ENCODE data around the gene PHLPP1.
"Not testable (repeated sequence)": the region's sequence is repeated elsewhere in the genome, so short reads cannot be mapped to it uniquely, and the experiment has no call there.

The PHLPP1 gene

DNA sequence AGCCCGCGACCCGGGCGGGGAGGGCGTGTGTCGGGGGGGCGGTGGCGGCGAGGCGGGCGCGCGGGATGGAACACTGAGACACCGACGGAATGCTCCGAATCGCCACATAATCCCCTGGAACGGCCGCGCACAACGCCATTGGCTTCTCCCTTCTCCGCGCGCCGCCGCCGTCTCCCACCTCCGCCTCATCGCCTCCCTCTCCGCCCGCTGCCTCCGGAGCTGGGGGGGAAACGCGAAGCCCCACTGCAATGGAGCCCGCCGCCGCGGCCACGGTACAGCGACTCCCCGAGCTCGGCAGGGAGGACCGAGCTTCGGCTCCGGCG is at the start of gene PHLPP1:
PHLPP1 (plus strand) TSS at position 106 of the 323 bp plus-strand sequence; CDS start at position 249, 143 bp downstream.
- no peak for DNase-seq (ENCODE audit: low read depth in 3 of 3)

DNA sequence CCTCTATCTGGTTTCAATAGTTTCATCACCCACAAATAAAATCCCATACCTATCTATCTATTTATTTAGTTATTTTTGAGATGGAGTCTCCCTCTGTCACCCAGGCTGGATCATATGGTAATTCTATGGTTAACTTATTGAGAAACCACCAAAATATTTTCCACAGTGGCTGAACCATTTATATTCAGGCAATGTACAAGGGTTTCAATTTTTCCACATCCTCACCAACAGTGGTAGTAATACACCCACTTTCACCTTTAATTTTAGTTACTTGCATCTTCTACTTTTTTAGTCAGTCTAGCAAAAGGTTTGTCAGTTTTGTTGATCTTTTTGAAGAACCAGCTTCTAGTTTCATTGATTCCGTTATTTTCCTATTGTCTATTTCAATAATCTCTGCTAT is 46.1 kb upstream of the PHLPP1 start:
- DNase-seq (ENCODE audit: low read depth in 3 of 3), result no peak

DNA sequence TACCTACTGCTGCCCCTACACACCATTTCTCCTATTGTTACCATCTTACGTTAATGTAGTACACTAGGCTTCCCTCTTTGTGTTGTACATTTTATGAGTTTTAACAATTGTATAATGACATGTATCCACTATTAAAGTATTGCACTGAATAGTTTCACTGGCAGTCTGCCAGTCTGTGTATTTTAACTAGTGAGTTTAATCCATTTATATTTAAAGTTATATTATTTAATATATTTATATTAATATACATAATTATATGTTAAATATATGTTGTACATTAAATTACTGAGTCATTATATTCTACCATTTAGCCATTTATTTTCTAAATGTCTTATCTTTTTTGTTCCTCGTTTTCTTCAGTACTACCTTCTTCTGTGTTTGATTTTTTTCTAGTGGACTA is 44.8 kb upstream of the PHLPP1 start:
- DNase-seq (ENCODE audit: low read depth in 3 of 3), result no peak

DNA sequence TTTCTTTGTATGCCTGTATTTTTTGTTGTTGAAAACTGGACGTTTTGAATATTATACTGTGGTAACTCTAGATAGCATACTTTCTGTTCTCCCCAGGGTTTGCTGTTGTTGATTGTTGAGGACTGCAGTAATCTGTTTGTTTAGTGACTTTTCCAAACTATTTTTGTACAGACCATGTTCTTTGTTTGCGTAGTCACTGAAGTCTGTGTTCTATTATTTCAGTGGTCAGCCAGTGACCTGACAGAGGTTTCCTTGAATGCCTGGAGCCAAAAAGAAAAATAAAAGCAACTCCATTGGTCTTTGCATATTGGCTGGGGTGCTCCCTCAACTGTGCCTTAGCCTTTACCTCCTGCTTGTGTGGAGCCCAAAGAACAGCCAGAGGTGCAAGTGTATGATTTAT is 42.7 kb upstream of the PHLPP1 start:
- DNase-seq (ENCODE audit: low read depth in 3 of 3), result no peak

DNA sequence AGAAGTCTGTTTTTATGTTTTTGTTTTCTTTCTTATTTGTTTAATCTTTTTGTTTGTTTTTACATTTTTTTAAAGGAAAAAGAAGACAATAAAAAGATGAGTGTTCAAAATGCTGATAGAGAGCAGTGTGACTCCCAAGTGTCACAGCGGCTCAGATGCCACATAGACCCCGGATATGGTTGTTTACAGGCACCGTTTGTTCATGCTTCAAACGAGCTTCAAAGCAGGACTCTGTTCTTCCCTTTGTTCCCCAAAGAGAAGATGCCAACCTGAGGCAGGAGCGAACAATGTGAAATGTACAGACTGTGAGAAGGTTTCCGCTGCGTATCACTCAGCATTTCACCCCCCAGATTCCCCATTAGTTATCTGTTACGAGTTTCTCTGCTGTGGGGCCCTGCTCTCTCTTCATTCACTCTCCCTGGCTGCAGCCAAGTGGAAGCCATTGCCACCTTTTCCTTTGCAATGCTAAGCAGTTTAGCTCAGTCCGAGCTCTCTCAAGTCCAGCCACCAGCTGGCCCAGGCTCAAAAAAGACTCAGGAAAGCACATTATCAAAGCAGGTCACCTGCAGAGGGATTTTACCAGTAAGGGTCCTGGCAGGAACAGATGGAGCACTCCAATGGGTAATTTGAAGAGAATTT is 36.4 kb upstream of the PHLPP1 start:
- DNase-seq (ENCODE audit: low read depth in 3 of 3), result no peak

DNA sequence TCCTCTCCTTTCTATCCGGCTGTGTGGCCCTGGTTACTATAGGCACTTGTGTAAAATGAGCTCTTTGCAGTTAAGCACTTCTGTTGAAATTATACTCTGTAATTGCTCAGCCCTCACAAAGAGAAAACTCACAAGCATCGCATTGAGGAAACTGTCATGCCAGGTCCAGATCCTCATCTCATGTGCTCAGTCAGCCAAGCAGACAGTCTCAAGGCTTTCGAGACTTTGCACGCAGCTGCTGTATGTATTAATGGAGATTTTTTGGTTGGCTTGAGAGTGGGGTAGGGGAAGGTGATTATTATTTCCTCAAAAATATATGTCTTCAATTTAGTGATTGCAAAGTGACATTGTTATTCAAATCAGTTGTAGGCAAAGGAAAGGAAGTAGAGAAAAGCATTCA is 33.0 kb upstream of the PHLPP1 start:
- no peak for DNase-seq (ENCODE audit: low read depth in 3 of 3)

DNA sequence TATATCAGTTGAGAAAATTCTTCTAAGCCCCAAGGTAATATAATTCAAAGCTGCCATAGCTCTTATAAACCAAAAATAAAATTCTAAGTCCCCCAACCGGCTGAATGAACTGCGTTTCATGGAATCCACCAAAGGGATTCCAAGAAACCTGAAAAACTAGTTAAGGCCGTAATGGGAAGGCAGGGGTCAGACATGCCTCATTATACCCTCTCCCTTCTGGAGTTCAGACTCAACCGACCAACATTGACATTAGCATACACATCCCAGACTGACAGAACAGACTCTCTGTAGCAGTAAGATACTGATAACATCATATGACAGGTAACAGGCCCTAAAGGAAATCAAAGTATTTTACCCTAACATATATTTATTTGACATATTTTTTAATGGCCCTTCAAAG is 31.4 kb upstream of the PHLPP1 start:
- no peak for DNase-seq (ENCODE audit: low read depth in 3 of 3)

DNA sequence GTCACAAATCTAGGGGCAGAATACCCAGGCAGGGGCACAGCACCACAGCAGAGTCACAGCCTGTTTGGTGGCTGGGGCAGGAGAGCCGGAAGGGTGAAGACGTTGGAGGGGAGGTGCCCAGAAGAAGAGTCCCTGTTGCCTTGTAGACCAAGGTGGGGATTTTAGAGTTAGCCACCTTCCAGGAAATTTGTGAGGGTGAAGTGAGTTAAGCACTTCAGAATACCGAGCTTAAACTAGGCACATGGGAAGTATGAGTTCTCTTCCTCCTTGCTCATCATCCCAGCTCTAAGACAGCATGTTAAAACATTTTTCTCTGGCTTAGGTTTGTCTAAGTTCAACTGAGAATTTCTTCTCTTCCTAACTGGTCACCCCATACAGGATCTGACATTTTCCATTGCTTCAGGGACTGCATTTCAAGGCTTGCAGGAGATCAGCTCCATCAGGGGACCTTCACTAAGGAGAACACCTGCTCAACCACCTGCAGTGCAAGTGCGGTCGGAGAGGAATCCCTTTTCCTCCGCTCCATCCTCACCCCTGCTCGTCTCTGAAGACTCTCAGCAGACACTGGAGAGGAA is 26.5 kb upstream of the PHLPP1 start:
- DNase-seq (ENCODE audit: low read depth in 3 of 3), result no peak

DNA sequence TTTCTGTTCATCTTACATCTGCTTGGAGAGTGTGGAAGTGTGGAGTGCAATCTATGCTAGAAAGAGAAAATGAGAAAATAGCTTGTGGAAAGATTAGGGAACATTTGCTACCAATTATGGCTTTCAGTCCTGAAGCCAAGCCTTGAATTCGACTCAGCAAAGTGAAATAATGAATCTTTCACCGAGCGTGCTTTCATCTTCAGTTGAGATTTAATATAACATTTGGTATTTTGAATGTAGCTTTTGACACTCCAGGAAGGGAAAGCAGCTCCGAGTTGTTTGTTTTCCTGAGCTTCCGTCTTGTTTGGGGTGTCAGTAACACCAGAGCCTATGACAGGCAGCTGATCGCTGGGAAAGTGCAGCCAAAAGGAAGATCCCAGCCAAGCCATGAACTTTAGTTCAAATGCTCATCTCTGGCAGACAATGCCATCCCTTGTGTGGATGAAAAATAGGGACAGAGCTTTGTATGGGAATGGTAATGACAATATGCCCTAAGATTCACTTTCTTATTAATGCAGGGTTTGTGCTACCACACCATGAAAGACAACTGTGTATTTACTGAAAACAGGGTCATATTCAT is 25.0 kb upstream of the PHLPP1 start:
- no peak for DNase-seq (ENCODE audit: low read depth in 3 of 3)

DNA sequence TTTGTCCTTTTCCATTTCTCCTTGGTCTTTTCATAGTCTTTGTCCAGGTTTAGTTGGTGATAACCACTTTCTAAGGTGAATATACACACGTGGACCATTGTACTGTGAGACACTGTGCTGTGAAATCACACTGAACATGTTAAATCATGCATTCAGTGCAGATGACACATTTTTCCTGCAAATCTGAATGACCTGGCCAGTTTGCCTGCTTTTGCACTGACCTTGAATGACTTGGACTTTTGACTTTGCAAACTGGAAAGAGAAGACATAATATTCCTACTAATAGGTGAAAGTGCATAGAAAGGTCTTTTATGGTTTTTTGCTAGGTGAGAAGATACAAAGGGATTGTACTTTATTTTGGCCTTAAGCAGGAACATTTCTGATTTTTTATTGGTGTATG is 21.7 kb upstream of the PHLPP1 start:
- no peak for DNase-seq (ENCODE audit: low read depth in 3 of 3)

DNA sequence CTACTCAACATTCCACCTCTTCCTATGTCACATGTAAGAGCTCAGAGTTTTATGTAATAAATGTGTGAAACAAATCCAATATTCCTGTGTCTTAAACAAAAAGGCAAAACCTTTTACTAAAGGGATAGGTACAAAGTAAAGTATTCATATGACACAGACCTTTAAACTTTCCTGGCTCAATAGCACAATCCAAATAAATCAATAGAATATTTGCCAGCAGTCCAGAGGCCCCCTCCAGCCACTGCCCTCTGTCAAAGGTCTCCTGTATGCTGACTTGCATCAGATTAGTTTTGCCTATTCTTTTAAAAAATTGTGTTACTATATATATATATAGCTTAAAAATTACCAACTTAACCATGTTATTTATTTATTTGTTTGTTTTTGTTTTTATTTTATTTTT is 17.7 kb upstream of the PHLPP1 start:
- DNase-seq (ENCODE audit: low read depth in 3 of 3), result no peak

DNA sequence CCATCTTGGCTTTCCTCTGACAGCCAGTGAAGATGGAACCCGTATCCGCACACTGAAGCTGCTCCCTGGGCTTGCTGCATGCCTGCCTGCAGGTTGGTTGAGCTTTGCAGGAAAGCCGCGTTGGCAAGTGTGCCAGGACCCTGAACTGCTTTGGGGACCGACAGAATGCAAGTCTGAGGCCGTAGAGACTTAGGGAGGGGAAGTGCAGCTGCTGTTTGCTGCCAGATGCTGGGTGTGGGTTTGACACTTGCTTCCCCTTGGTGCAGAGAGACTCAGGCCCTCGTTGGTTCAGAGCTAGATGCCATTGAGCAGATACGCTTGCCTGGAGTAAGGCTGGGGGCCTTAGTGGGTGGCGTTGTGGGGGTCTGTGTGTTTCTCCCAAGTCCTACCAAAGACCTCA is 13.1 kb upstream of the PHLPP1 start:
- no peak for DNase-seq (ENCODE audit: low read depth in 3 of 3)

DNA sequence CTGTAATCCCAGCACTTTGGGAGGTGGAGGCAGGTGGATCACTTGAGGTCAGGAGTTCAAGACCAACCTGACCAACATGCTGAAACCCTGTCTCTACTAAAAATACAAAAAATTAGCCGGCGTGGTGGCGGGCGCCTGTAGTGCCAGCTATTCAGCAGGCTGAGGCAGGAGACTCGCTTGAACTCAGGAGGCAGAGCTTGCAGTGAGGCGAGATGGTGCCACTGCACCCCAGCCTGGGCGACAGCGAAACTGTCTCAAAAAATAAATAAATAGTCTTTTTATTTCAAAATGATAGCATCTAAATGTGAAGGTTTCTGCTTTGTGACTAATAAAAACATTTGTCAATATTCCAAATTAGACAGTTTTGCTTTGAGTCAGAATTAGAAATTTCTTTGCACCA is 8.5 kb upstream of the PHLPP1 start:
- DNase-seq (ENCODE audit: low read depth in 3 of 3), result not testable (repeated sequence)

DNA sequence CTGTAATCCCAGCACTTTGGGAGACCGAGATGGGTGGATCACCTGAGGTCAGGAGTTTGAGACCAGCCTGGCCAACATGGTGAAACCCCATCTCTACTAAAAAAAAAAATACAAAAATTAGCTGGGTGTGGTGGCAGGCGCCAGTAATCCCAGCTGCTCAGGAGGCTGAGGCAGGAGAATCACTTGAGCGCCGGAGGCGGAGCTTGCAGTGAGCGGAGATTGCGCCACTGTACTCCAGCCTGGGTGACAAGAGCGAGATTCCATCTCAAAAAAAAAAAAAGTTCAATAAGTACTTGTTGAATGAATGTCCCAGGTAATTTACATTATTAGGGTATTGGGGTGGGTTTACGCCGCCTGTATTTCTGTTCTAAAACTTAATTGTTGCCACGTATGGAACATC is 5.4 kb upstream of the PHLPP1 start:
- not testable (repeated sequence) for DNase-seq (ENCODE audit: low read depth in 3 of 3)

DNA sequence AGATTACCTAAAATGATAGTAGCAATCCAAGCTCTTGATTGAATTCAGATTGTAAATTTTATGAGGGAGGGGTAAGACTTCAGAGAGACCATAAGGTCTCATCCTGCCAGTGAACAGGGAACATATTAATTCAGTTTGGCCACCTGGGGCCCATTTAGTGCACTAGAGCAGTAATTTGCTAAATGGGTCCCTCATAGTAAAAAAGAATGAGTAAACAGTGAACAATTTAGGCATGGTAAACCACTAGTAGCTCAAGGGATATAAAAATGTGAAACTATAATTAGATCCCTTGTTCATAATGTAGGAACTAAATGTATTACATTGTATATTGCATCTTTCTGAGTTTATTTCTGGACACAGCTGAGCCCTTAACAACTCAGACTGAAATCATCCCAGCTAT is 4.9 kb upstream of the PHLPP1 start:
- no peak for DNase-seq (ENCODE audit: low read depth in 3 of 3)

DNA sequence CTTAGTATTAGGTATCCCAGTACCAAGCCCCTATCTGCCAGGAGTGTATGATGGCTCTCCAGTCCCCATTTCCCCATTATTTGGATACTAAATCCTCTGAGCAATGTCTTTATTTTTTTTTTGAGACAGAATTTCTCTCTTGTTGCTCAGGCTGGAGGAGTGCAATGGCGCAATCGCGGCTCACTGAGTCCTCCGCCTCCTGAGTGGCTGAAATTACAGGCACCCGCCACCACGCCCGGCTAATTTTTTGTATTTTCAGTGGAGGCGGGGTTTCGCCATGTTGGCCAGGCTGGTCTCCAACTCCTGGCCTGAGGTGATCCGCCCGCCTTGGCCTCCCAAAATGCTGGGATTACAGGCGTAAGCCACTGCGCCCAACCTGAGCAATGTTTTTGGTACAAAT is 3.6 kb upstream of the PHLPP1 start:
- DNase-seq (ENCODE audit: low read depth in 3 of 3), result no peak

DNA sequence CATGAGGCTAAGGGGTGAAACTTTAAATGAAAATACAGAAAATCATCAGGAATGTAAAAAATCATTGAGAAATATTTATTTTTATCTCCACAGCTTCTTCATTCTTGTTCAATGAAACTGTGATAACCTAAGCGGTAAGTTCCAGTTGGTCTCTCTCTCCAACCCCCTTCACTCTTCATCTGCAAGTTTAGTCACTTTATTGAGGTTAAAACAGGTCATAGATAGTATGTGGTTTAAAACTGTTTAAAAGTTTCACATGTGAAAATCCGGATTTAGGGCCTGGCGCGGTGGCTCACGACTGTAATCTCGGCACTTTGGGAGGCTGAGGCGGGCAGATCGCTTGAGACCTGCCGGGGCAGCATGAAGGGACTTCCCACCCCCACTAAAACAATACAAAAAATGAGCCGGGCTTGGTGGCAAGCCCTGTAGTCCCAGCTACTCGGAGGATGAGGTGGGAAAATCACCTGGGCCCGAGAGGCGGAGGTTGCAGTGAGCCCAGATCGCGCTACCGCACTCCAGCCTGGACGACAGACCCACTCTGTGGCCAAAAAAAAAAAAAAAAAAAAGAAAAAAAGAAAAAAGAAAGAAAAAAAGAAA is 1.6 kb upstream of the PHLPP1 start:
- no peak for DNase-seq (ENCODE audit: low read depth in 3 of 3)

DNA sequence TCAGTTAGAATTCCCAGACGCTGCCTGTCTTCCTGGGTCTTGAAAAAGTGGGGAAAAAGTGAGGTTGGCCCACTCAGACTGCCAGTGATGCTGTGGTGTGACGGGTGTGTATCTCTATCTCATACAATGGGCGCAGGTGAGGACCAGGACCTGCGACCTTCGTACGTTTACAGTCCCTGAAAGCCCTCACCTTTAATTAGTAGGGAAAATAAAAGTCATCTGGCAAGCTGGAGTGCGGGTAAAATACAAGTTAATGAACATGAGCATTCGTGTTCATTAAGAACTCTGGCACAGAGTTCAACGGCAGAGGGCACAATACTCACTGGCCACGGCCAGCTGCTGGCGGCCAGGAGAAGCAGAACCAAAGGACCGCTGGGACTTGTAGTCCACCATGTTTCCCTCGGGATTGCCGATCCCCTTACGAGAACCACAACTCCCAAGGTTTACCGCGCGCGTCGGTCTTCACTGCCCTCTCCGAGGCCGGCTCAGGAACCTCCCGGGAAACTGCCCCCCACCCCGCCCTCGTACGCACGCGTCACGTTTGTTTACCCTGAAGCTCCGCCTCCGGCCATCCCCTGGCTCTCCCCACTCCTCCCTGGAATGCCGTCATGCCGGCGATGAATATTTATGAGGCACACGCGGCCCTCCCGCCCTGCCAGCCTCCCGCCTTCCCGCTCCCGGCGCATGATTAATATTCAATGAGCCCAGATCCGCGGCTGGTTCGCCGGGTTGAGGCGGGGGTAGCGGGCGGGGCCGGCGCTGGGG is 488 bp upstream of the PHLPP1 start:
- DNase-seq (ENCODE audit: low read depth in 3 of 3), result peak; percentile 87 to 94 (median 88)

DNA sequence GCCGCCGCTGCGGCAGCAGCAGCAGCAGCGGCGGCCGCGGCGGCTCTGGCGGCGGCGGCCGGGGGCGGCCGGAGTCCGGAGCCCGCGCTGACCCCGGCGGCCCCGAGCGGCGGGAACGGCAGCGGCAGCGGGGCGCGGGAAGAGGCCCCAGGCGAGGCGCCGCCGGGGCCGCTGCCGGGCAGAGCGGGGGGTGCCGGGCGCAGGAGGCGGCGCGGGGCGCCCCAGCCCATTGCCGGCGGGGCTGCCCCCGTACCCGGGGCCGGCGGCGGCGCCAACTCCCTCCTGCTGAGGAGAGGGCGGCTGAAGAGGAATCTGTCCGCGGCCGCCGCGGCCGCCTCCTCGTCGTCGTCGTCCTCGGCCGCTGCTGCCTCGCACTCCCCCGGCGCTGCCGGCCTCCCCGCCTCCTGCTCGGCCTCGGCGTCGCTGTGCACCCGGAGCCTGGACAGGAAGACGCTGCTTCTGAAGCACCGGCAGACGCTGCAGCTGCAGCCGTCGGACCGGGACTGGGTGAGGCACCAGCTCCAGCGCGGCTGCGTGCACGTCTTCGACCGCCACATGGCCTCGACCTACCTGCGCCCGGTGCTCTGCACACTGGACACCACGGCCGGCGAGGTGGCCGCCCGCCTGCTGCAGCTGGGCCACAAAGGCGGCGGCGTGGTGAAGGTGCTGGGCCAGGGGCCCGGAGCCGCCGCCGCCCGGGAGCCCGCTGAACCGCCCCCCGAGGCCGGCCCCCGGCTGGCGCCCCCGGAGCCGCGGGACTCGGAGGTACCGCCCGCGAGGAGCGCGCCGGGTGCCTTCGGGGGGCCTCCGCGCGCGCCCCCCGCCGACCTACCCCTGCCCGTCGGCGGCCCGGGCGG is 646 bp downstream of the PHLPP1 start:
- peak; percentile 9 to 53 (median 37) for DNase-seq (ENCODE audit: low read depth in 3 of 3)

DNA sequence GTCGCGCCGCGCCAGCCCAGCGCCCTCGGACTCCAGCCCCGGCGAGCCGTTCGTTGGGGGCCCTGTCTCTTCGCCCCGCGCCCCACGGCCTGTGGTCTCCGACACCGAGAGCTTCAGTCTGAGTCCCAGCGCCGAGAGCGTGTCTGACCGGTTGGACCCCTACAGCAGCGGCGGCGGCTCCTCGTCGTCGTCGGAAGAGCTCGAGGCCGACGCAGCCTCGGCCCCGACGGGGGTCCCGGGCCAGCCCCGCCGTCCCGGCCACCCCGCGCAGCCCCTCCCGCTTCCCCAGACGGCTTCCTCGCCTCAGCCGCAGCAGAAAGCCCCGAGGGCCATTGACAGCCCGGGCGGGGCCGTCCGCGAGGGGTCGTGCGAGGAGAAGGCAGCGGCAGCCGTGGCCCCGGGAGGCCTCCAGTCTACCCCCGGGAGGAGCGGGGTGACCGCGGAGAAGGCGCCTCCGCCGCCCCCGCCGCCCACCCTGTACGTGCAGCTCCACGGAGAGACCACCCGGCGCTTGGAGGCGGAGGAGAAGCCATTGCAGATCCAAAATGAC is 1.4 kb downstream of the PHLPP1 start:
- DNase-seq (ENCODE audit: low read depth in 3 of 3), result no peak

DNA sequence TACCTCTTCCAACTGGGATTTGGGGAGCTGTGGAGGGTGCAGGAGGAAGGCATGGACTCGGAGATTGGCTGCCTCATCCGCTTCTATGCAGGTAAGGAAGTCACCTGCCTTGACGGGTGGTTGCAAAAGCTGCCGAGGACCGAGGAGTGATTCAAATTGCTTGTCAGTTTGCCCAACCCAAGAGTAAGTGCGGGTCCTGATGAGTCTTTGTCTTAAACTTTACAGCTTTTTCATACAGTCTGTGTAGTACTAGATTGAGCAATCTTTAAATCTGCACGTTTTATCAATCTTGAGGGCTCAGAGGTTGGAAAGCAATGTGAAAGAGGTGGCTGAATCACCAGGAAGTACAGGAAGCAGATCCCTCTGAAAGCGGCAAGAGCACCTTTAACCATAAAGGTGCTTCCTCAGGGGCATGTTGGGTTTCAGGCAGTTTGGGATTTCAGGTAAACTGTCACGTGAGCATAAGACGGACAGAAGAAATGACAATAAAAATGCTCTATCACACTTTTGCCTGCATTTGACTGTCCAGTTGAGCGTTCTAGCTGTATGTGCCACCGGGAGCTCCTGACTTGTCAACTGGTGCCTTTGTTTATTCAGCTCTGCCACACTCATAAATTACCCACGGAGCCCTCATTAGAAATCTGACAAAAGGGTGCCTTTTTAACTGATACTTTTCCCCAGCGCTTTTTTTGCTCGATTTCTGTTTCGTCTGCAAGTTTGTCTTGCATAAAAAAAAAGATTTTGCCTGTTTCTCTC is 2.0 kb downstream of the PHLPP1 start:
- peak in 2 of 3 donors; percentile 14 to 16 for DNase-seq (ENCODE audit: low read depth in 3 of 3)

Data from stimulated activated CD4-positive, alpha-beta T cell treated with anti-CD3 and anti-CD28 coated beads, TNF-alpha, amount 100 ng/mL, for 48 hours (primary cell).